Keratinocyte (primary cell): ENCODE results near the gene TIGD4. TPM values are rescaled to one million over a fixed set of nuclear protein-coding genes. Genes with fewer than 3 reads are reported as not detected.

Experiments
- DNase-seq: peaks from one replicate; pipeline ENCODE4 v3.0.0-alpha.2; 2011; ENCODE audit warnings: low read depth, missing footprints, low spot score
- FAIRE-seq: peaks from 2 replicates; lab custom pipeline; 2011; peaks lifted over from hg19 to GRCh38; lab: Jason Lieb, UNC
- H2AFZ ChIP-seq: 2 replicates; pipeline ENCODE4 v1.6.0; 2012; ENCODE audit warnings: low read length, control low read depth, inconsistent platforms; ENCODE audit not compliant: control insufficient read depth
- H3K27ac ChIP-seq: 2 replicates; pipeline ENCODE4 v1.5.1; 2011; ENCODE audit warnings: low read length; ENCODE audit not compliant: control insufficient read depth, insufficient read depth
- H3K27me3 ChIP-seq: 3 replicates; pipeline ENCODE4 v1.6.0; 2011; ENCODE audit warnings: low read length; ENCODE audit not compliant: control insufficient read depth, insufficient read depth; ENCODE audit errors: extremely low read depth
- H3K36me3 ChIP-seq, 2 experiments: 2 replicates in 1 of 2; 3 replicates in 1 of 2; pipeline ENCODE4 v1.5.1; 2011; ENCODE audit warnings: low read length in 2 of 2, mild to moderate bottlenecking in 1 of 2; ENCODE audit not compliant: control insufficient read depth in 2 of 2, insufficient read depth in 2 of 2; ENCODE audit errors: extremely low read depth in 1 of 2
- H3K4me1 ChIP-seq: 3 replicates; pipeline ENCODE4 v1.5.1; 2011; ENCODE audit warnings: low read length; ENCODE audit not compliant: control insufficient read depth, insufficient read depth; ENCODE audit errors: extremely low read depth
- H3K4me2 ChIP-seq: 3 replicates; pipeline ENCODE4 v1.6.0; 2011; ENCODE audit warnings: low read depth, low read length; ENCODE audit not compliant: control insufficient read depth, insufficient read depth; ENCODE audit errors: extremely low read depth
- H3K4me3 ChIP-seq, 3 experiments: fragments of 200-600 bp in 1 of 3; sonication (generic) in 1 of 3; 2 replicates in 2 of 3; 3 replicates in 1 of 3; pipeline ENCODE4 v1.5.1; 2011 to 2016; ENCODE audit warnings: low read length in 3 of 3, mild to moderate bottlenecking in 3 of 3, control low read depth in 2 of 3, inconsistent platforms in 1 of 3, low read depth in 1 of 3, mixed read lengths in 1 of 3, mixed run types in 1 of 3, moderate library complexity in 1 of 3; ENCODE audit not compliant: control insufficient read depth in 2 of 3, insufficient read depth in 2 of 3; ENCODE audit errors: extremely low read depth in 1 of 3
- H3K79me2 ChIP-seq: 2 replicates; pipeline ENCODE4 v1.6.0; 2012; ENCODE audit warnings: low read length; ENCODE audit not compliant: control insufficient read depth, insufficient read depth
- H3K9ac ChIP-seq: 3 replicates; pipeline ENCODE4 v1.6.0; 2011; ENCODE audit warnings: low read length; ENCODE audit not compliant: control insufficient read depth, insufficient read depth; ENCODE audit errors: extremely low read depth
- H3K9me1 ChIP-seq: 3 replicates; pipeline ENCODE4 v1.6.0; 2011; ENCODE audit warnings: low read length; ENCODE audit not compliant: control insufficient read depth, insufficient read depth; ENCODE audit errors: extremely low read depth
- H3K9me3 ChIP-seq: 2 replicates; pipeline ENCODE4 v1.5.1; 2012; ENCODE audit warnings: low read depth, low read length; ENCODE audit not compliant: control insufficient read depth
- H4K20me1 ChIP-seq: 3 replicates; pipeline ENCODE4 v1.6.0; 2011; ENCODE audit warnings: low read length; ENCODE audit not compliant: control insufficient read depth, insufficient read depth; ENCODE audit errors: extremely low read depth
- CTCF ChIP-seq, 3 experiments: IDR thresholded peaks in 1 of 3; conservative IDR thresholded peaks in 1 of 3; optimal IDR thresholded peaks in 1 of 3; 2 replicates in 2 of 3; 3 replicates in 1 of 3; pipeline versions ENCODE3 to v1.5.1; 2011; ENCODE audit warnings: low read length in 3 of 3, mild to moderate bottlenecking in 3 of 3, moderate library complexity in 2 of 3, control low read depth in 1 of 3, inconsistent platforms in 1 of 3; ENCODE audit not compliant: insufficient read depth in 2 of 3; ENCODE audit errors: extremely low read depth in 1 of 3
- EZH2 ChIP-seq: IDR thresholded peaks from one replicate; pipeline ENCODE4 v1.6.1; 2012; ENCODE audit warnings: inconsistent platforms, mild to moderate bottlenecking, low read length, moderate library complexity
- dilution Hi-C: fragments of 300-500 bp; cut with MboI; formaldehyde crosslinking; loops from one replicate; pipeline ENCODE4 v1.7.0; 2020; ENCODE audit warnings: low sequenced_read_pairs; ENCODE audit not compliant: extremely low pct_ligation_motif_present
- polyA plus RNA-seq, 5 experiments: library from polyadenylated mRNA; depleted of rRNA in 3 of 5; stranded (reverse) in 3 of 5; stranded (forward) in 1 of 5; unstranded in 1 of 5; fragments of >200 nt; gene quantifications; 1 replicate in 1 of 5; 2 replicates in 3 of 5; 3 replicates in 1 of 5; pipeline versions ENCODE4 v1.2.1 to v1.2.3, GENCODE V29; 2011 to 2012; ENCODE audit warnings: missing spikeins in 2 of 5, low read depth in 1 of 5, low replicate concordance in 1 of 5

The TIGD4 gene
- polyA plus RNA-seq, 1 donor (not counting 4 experiments of a cell fraction or from before 2014, with no cell fraction given), result 0.21 TPM

DNA sequence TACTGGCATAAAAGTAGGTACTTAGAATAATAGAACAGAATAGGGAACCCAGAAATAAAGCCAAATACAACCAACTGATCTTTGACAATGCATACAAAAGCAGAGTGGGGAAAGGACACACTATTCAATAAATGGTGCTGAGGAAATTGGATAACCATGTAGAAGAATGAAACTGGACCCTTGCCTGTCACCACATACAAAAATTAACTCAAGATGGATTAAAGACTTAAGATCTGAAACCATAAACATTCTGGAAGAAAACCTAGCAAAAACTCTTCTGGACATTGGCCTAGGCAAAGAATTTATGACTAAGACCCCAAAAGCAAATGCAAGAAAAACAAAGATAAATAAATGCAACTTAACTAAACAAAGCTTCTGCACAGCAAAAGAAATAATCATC is 45.8 kb upstream of the TIGD4 start:
- no peaks in the 10 kb centered on the region for H3K9me1 ChIP-seq
- no peak for TF ChIP-seq EZH2
- TF ChIP-seq CTCF (optimal IDR thresholded peaks at IDR 0.05 in 1 of 3, IDR thresholded peaks at IDR 0.05 in 1 of 3, conservative IDR thresholded peaks at IDR 0.05 in 1 of 3; ENCODE audit: extremely low read depth in 1 of 3, insufficient read depth in 2 of 3, low read length in 3 of 3), result no peak
- no peaks in the 10 kb centered on the region for H3K4me1 ChIP-seq
- H3K79me2 ChIP-seq, result no peaks in the 10 kb centered on the region
- no peaks in the 10 kb centered on the region for H3K36me3 ChIP-seq
- dilution Hi-C loops, result no loop called here
- no peaks in the 10 kb centered on the region for H4K20me1 ChIP-seq
- H3K27ac ChIP-seq, result no peak overlapping the region
- no peak overlapping the region for H3K9ac ChIP-seq
- FAIRE-seq, result no peak
- no peaks in the 10 kb centered on the region for H3K9me3 ChIP-seq
- H3K4me3 ChIP-seq, result no peak overlapping the region
- H3K27me3 ChIP-seq, result no peaks in the 10 kb centered on the region
- DNase-seq, result no peak
- H3K4me2 ChIP-seq, result no peak overlapping the region
- no peak overlapping the region for H2AFZ ChIP-seq

- Histone ChIP-seq H3K9me3 (no peaks in the 10 kb centered on the region), H3K27ac (no peak overlapping the region), H3K4me3 (no peak overlapping the region), H4K20me1 (no peaks in the 10 kb centered on the region), H3K79me2 (no peaks in the 10 kb centered on the region), H3K9ac (no peak overlapping the region), H3K4me1 (no peaks in the 10 kb centered on the region), H3K36me3 (peaks cover 0 to 2% of the 10 kb centered on the region in 2 experiments), H2AFZ (no peak overlapping the region), H3K27me3 (no peaks in the 10 kb centered on the region), H3K4me2 (no peak overlapping the region), H3K9me1 (no peaks in the 10 kb centered on the region)
- no peak for DNase-seq
- no peak for TF ChIP-seq EZH2
- FAIRE-seq, result no peak
- dilution Hi-C loops, result no loop called here
Measured at GRCh38 chr4:152824561-152824960, 45.0 kb upstream of the TIGD4 start.

DNA sequence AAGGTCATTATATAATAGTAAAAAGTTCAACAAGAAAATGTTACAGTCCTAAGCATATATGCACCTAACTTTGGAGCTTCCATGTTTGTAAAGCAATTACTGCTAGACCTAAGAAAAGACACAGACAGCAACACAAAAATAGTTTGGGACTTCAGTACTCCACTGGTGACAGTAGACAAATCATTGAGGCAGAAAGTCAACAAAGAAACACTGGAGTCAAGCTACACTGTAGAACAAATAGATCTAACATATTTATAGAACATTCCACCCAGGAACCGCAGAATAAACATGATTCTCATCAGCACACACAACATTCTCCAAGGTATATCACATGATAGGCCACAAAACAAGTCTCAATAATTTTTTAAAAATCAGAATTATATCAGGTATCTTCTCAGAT is 42.8 kb upstream of the TIGD4 start:
- Histone ChIP-seq H3K27ac (no peak overlapping the region), H3K79me2 (no peaks in the 10 kb centered on the region), H2AFZ (no peak overlapping the region), H3K9ac (no peak overlapping the region), H3K4me3 (no peak overlapping the region), H3K27me3 (no peaks in the 10 kb centered on the region), H3K9me3 (no peaks in the 10 kb centered on the region), H4K20me1 (no peaks in the 10 kb centered on the region), H3K9me1 (no peaks in the 10 kb centered on the region), H3K4me2 (no peak overlapping the region), H3K36me3 (peaks cover 0 to 2% of the 10 kb centered on the region in 2 experiments), H3K4me1 (no peaks in the 10 kb centered on the region)
- dilution Hi-C loops, result no loop called here
- TF ChIP-seq EZH2, result no peak
- no peak for TF ChIP-seq CTCF (optimal IDR thresholded peaks at IDR 0.05 in 1 of 3, IDR thresholded peaks at IDR 0.05 in 1 of 3, conservative IDR thresholded peaks at IDR 0.05 in 1 of 3; ENCODE audit: extremely low read depth in 1 of 3, insufficient read depth in 2 of 3, low read length in 3 of 3)
- FAIRE-seq (no peak), DNase-seq (no peak)
